Measurements from ENCODE around the gene GNAT2.

Gene GNAT2

DNA sequence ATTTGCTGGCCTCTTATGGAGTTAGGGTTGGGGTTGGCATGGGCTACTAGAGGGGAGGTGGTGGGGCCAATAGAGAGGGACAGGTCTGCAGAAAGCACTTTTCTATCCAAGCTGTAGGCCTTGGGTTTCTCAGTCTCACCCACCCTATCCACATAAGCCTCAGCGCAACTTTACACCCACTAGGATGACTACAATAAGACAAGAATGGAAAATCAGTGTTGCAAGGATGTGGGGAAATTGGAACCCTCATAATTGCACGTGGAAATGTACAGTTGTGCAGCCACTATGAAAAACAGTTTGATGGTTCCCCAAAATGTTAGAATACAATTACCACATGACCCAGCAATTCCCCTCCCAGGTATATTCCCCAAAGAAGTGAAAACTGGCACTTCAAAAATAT, 22.4 kb upstream of the GNAT2 start:
- DNase-seq (ENCODE audit: low spot score): no peak

DNA sequence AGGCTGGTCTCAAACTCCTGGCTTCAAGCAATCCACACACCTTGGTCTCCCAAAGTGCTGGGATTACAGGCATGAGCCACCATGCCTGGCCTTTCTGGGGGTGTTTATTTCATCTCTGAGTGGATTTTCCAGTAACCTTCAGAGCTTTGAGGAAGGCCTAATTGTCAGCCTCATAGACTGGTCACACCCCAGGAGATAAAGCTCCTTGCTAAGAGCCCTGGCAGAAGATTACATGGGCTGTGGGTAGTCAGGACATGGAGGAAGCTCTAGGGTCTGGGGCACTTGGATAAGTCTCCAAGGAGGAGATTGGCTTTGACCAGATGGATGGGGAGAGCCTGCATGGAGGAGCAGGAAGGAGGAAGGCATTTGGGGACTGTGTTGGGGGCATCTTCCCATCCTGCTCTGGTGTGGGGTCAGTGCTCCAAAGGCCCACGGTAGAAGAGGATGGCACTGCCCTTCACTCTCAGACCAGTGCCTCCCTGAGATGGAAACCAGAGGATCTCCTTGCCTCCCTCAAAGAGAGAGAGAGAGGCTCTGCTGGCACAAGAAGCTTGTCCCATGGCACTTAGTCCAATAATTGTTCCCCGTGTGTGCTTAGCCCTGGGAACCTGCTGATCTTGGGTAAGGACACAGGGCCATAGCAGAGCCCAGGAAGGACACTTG, 21.8 kb upstream of the GNAT2 start:
- no peak for DNase-seq (ENCODE audit: low spot score)

DNA sequence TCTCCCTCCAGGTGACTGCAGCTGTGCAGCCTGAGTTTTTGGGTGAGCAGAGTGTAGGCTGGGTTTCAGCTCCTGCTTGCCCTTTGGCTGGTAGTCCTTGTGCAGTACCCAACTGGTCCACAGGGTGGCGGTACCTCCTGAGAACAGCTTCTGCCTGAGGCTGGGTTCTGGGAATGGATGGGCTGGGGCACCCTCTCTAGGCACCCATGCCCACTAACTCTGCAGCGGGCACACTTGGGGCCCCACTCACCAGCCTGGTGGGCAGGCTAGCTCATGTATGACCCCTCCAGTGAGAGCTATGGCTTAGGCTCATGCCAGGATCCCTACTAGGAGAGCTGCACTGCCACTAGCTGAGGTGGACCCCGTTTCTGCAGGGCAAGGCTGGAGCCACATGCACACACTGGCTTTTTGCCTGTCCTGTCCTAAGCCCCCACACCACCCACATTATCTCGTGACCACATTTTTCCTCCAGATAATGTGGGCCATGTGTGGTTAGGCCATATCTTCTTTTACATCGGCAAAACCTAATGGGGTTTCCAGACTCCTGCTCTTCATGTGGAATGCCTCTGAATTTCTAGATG, 21.0 kb upstream of the GNAT2 start:
- peak; percentile 63 for DNase-seq (ENCODE audit: low spot score)

DNA sequence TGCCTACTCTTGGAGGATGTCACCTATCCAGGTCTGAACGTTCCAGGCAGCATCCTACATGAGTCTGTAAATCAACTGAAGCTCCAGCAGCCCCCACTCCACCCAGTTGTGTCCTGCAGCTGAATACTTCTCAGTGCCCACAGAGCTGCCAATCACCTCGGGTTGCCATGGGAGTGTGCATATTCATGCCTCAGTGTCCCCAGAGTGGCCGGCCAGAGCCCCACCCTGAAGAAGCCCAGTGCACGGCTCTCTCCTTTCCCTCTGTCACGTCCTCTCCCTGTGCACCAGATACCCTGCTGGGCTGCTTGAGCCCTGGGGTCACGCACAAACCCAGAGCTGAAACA, 20.4 kb upstream of the GNAT2 start:
- DNase-seq (ENCODE audit: low spot score): no peak

DNA sequence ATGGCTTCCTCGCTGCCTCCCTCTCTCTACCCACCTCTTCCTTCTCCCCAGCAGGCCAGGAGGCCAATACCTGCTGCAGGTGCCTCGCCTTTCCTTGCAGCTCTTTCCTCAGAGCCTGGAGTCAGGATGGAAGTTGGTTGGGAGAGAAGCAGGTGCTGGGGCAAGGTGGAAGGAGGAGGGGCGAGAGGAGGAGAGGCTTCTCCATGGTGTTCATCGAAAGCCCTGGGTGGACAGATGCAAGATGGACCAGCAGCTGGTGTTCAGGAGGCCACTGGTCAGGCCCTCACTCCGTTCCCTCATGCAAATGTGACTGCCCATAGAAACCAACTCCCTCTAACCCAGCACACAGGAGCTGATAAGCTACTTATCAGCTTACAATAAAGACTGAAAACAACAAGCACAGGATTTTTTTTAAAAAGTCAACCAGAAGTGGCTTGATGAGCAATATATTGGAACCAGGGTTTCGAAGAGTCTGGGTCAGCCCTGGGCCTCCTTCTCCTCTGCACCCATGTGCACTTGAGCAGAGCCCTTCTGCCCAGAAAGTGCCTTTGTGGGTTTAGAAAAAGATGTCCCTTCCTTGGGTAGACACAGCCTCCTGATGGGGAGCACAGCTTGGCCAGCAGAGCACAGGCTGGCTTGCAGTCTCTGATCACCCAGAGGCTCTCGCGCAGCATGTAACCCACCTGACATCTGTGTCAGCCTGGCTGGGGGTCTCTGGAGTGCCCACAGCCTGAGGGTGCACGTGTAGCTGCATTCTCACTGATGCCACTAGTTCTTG, 19.8 kb upstream of the GNAT2 start:
- DNase-seq (ENCODE audit: low spot score): no peak

DNA sequence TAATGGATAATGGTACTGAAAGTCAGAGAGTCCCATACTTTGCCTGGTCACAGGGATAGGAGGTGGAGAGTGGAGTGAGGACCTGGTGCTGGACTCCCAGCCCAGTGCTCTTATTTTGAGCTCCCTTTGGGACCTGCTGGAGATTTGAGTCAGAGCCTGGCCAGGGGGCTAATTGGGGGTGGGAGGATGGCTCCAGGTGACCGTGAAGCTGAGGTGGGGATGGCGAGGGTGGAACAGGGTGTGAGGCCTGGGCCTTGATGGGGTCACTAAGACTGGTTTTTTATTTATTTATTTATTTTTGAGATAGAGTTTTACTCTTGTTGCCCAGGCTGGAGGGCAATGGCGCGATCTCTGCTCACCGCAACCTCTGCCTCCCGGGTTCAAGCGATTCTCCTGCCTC, 18.0 kb upstream of the GNAT2 start:
- no peak for DNase-seq (ENCODE audit: low spot score)

DNA sequence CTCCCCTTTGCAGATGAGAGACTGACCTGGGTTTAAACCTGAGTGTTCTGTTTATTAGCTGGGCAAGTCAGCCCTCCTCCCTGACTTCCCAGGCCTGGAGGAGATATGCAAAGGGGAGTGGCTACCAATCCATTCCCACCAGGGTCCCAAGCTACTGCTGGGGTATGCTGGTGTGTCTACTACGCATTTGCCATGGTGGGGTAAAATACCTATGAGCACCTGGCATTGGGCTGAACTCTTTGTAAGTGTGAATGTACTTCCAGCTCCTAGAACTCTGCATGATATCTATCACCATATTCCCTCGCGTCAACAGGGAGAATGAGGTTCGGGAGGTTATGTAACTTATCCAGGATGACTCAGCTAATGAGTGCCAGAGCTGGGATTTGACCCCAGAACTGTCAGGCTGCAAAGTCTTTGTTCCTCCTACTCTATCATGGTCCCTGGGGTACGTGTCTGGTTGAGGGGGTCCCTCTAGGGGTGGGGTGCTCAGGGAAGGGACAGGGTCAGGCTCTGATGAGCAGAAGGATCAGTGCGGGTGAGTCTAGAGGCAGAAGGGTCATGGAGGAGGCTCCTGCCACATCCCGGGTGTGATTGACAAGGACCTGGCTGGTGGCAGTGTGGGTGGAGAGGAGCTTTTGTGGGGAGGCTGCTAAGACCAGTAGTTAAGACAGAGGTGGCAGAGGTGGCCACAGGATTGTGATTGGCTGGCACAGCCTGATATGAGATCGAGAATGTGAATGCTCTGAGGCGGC, 17.0 kb upstream of the GNAT2 start:
- DNase-seq (ENCODE audit: low spot score): no peak

DNA sequence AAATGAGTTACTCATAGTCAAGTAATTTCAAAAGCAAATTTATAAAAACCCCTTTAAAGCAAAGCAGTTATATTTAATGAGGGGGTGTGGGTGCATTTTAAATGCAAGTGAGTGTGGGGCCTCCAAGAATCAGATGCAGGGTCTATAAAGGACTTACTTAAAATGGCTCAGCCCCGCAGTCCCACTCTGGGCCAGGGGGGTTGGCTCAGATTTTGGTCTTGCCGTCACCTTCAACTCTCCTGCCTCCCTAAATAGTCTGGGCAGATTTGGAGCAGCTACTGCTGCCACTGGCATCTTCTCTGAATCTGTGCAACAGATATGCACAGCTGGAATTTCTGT, 16.4 kb upstream of the GNAT2 start:
- no peak for DNase-seq (ENCODE audit: low spot score)

DNA sequence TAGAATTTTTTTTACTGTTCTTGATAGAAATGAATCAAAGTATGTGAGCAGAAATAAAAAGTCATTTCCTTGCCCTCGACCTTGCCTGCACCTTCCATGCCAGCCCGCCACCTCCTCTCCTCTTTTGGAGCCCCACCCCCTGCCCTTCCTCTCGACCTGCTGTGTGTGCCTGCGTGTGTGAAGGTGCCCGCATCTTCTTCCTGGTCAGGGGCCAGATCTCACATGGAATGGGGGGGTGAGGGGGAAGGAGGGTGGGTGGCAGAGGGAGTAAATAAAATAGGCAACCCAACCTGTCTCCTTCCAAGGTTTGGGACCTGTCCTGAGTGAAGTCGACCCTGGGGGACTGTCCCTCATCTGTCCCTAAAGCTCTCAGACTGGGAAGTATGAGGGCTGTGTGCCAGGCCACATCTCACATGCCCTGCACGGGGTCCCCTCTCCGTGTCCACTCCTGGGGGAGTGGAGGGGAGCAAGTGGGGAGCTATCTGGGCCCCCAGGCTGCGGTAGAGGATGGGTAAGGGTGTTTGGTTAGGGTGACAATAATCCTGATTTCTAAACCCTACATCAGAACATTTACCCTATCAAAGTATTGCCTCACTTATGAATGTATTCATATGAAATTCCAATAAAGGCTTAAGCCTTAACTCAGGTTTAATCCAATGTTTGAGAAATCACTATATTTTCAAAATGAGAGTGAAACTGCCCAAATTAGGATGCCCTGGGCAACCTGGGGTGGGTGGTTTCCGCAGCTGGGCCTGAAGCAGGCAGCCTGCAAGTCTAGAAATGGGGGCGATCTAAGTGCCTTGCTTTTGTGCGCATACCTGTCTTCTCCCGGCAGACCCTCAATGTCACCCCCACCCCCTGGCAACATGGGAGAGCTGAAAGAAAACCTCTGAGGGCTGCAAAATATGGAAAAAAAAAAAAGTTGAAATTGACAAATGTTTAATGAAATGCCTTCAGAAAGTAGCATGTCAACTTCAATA, 15.6 kb upstream of the GNAT2 start:
- no peak for DNase-seq (ENCODE audit: low spot score)

DNA sequence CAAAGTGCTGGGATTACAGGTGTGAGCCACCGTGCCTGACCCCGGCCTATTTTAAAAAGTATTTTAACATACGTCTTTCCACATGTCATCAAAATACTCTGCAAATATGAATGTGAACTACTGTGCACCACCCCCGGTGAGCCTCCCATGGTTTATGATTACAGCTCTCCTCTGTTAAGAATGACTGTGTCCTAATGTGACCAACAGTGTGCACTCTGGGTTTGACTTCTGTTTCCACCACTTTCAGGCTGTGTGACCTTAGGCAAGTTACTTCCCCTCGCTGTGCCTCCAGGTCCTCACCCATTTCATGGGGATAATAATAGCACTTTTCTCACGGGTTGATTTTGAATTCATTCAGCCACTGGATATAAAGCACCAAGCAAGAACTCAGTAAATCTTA, 14.9 kb upstream of the GNAT2 start:
- no peak for DNase-seq (ENCODE audit: low spot score)

DNA sequence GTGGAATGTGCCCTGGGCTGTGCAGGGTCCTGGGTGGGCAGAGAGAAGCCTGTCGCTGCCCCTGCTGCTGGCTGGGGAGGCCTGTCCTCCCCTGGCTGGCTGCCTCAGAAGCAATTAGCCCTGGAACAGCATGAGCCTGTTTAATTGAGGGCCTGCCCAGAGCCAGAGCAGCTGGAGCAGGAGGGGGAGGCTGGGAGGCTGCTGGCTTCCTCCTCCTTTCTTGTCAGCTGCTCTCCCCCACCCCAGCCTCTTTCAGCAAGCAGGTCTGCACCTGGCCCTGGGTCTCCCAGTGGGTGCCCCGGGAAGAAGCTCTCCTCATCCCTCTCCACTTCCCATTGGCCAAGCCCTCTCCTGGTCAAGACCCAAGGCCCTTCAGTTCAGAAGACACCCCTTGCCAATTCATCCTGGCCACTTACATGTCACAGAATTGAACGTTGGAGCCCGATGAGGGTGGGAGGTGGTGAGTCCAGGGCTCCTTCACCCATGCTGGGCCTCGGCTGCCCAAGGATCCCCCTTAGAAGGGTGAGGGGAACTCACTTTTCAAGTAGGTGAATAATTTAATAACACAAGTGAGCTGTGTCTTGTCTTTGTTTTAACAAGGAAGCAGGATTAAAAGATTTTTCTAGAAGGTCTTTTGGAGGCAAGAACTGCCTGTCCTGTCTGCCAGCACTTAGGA, 13.4 kb upstream of the GNAT2 start:
- peak; percentile 68 for DNase-seq (ENCODE audit: low spot score)

DNA sequence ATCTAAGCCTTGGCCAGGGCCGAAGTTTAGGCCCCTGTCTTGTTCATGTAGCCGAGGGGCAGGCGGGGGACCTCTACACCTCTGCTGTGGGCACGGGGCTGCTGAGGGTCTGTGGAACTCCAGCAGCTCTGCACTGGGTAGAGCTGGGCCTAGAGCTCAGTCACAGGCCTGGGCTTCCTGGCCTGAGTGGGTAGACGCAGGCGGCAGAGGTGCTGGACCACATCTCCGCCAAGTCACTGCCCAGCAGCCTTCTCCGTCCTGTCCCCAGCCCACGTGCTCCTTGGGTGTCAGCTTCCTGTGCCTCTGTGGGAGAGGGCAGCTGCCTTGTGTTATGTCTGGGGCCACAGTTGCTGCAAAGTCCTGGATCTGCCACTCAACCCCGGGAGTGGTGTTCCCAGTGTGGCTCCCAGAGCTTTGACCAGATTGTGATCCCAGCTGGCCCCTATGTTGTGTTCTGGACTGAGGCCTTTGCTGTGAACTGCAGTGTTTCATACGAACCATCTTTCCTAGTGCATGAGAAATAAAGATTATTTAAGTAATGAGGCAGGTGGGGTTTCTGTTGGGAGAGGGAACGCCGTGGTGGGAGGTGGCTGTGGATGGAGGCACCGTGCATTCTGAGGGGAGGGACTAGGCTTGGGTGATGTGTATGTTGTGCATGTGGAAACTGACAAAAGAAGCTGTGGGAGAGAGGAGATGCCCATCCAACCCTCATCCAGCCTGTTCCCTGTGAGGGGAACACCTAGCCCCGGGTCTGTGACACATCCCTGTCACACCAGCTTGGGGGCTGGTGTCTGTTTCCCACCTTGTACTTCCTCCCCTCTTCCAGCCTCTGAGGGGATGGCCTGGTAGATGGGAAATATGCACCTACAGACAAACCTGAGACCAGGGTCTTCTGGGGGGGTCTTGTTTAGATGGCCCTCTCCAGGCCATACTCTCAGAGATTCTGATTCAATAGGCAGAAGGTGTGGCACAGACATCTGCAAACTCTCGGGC, 12.4 kb upstream of the GNAT2 start:
- no peak for DNase-seq (ENCODE audit: low spot score)

DNA sequence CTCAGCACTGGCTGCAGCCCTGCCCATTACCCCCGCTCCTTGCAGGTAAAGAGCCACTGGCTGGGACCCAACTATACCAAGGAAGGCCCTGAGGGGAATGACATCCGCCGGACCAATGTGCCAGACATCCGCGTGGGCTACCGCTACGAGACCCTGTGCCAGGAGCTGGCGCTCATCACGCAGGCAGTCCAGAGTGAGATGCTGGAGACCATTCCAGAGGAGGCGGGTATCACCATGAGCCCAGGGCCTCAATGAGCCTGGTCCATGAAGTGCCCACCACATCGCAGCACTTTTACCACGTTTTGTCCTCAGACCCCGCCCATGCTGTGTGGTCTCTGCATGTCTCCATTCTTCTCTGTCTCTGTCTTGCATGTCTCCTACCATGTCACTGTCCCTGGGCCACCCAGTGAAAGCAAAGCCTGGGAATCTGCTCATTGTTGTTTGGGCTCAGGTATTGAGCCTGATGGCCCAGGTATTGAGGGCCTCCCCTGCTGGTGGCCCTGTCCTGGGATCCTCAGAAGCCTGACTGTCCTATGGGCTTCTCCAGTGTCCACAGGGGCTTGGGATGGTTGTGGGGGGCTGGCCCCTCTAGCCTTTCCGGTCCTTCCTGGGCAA, 11.6 kb upstream of the GNAT2 start:
- DNase-seq (ENCODE audit: low spot score): no peak

DNA sequence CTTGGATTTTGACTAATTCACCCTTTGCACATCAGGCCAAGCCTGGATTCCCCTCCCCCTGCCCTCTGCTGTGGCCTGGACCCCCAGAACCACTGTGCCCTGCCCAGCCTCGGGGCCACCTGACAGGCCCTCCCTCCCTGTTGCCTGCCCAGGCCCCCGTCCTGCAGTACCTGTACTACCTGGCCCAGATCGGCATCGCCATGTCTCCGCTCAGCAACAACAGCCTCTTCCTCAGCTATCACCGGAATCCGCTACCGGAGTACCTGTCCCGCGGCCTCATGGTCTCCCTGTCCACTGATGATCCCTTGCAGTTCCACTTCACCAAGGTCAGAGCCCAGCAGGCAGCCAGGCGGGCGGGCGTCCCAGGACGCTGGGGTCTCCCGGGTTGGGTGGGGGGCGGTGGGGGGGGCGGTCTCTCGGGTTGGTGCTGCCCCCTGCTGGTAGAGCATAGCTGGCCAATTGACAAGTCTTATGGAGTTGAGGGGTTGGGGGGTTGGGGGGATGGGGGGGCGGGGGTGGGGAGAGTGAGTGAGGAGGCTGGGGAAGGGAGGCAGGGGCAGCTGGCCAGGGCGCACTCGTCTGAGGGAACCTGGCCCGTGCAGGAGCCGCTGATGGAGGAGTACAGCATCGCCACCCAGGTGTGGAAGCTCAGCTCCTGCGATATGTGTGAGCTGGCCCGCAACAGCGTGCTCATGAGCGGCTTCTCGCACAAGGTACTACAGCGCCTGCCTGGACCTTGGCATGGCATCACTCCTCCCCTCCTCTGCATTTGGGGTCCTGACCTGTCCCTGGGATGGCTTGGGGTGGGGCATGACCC, 10.9 kb upstream of the GNAT2 start:
- no peak for DNase-seq (ENCODE audit: low spot score)

DNA sequence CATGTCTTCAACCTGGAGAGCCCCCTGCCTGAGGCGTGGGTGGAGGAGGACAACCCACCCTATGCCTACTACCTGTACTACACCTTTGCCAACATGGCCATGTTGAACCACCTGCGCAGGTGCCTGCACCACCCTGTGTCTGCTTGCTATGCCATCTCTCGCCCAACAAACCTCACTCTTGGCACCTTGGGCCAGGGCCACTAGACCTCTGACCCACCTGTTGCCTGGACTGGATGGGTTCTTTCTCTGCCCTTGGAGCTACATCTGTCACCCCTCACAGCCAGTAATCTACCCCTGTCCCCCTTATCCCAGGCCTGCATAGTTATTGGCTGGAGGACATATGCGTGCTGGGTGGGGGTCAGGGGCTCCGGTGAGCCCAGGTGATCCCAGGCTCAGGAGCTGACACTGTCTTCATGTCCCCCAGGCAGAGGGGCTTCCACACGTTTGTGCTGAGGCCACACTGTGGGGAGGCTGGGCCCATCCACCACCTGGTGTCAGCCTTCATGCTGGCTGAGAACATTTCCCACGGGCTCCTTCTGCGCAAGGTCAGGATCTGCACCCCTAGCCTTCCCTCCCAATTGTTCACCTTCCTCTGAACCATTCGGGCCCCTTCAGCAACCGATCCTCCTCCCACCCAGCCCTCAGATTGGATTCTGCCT, 10.1 kb upstream of the GNAT2 start:
- no peak for DNase-seq (ENCODE audit: low spot score)

DNA sequence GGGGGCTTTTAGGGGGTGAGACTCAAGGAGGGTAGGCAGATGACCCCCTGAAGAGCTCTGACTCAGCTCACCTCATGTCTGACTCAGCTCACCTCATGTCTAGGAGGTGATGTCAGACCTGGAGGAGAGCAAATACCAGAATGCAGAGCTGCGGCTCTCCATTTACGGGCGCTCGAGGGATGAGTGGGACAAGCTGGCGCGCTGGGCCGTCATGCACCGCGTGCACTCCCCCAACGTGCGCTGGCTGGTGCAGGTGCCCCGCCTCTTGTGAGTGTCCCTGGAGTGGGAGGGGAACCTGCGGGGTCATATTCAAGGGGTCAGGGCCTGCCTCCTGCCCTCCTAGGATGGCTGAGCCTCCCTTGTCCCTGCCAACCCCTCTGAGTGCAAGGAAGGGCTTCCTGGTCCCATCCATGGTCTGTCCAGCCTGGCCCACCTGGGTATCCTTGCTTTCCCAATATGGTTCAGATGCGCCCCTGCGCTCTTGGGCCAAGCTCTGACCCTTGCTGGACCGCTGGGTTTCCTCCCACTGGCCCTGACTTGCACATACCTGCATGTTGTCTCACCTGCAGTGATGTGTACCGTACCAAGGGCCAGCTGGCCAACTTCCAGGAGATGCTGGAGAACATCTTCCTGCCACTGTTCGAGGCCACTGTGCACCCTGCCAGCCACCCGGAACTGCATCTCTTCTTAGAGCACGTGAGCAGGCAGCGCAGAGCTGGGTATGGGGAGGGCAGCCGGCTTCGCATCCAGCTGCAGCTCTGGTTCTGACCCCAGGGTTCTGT, 9.3 kb upstream of the GNAT2 start:
- DNase-seq (ENCODE audit: low spot score): no peak

DNA sequence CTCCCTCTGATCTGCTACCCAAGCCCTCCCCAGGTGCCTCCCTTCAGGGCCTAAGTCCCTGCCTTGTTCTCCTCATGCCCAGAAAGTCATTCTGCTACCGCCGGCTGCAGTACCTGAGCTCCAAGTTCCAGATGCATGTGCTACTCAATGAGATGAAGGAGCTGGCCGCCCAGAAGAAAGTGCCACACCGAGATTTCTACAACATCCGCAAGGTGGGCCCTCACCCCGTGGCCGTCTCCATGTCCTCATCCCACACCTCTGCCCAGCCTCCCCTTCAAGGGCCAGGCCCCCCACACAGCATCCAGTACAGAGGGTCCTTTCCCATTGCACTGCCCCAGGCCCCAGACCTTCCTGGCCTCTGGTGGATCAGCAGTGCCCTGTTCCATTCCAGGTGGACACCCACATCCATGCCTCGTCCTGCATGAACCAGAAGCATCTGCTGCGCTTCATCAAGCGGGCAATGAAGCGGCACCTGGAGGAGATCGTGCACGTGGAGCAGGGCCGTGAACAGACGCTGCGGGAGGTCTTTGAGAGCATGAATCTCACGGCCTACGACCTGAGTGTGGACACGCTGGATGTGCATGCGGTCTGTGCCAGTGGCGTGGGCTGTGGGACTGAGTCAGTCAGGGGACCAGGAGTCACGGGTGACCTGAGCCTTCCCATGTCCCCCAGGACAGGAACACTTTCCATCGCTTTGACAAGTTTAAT, 8.4 kb upstream of the GNAT2 start:
- DNase-seq (ENCODE audit: low spot score): no peak

All from globus pallidus (tissue), 1 donor.